Effector CD4-positive, alpha-beta T cell (primary cell): Measurements from ENCODE around the gene TTLL12.

ENCODE experiments used
- DNase-seq: peaks from one replicate; pipeline ENCODE4 v3.0.0-alpha.2; 2020
- total RNA-seq: gene quantifications from one replicate; lab custom pipeline; 2026; lab: John Stamatoyannopoulos, UW

TTLL12 gene
- total RNA-seq, result 24.0 reads per million, percentile 51 among the genes with 10 or more reads in this experiment

DNA sequence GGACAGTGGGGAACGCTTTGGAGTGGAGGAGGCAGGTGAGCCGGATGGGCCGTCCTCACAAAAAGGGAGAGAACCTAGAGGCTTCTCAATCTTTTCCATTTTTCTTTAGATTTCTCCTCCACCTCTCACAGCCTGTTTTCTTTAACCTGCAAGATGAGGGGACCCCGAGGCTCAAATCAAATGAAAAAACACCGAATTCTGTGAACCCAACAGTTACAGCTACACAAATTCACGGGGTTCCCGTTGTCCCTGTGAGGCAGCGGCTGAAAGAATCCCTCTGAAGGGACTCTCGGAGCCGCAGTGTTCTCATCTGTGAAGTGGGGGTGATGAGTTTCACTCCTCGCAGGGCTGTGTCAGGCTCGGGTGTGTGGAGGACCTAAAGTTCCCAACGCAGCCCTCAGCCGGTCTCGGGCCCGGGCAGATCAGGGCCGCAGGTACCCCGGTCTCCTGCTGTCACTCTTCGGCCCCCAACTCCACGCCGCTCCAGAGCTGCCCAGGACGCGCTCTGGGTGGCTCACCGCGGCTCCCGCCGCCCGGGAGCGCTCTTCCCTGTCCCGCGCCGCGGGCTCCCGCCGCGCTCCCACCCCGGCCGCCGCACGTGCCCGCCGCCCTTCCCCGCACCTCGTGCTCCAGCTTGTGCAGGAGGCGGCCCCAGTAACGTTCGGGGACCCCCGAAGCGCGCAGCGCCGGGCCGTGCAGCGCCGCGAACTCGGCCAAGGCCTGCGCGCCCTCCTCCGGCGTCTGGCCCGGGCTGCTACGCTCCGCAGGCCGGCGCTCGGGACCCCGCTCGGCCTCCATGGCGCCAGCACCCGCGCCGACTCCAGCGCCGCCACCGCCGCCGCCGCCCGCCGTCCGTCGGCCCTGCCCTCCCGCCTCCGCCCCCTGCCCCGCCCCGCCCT is at the start of gene TTLL12:
Gene TTLL12, minus strand, starts transcription at position 863 of the 899 bp plus-strand sequence. Its CDS starts 65 bp downstream, at position 798.
- peak; percentile 39 for DNase-seq

DNA sequence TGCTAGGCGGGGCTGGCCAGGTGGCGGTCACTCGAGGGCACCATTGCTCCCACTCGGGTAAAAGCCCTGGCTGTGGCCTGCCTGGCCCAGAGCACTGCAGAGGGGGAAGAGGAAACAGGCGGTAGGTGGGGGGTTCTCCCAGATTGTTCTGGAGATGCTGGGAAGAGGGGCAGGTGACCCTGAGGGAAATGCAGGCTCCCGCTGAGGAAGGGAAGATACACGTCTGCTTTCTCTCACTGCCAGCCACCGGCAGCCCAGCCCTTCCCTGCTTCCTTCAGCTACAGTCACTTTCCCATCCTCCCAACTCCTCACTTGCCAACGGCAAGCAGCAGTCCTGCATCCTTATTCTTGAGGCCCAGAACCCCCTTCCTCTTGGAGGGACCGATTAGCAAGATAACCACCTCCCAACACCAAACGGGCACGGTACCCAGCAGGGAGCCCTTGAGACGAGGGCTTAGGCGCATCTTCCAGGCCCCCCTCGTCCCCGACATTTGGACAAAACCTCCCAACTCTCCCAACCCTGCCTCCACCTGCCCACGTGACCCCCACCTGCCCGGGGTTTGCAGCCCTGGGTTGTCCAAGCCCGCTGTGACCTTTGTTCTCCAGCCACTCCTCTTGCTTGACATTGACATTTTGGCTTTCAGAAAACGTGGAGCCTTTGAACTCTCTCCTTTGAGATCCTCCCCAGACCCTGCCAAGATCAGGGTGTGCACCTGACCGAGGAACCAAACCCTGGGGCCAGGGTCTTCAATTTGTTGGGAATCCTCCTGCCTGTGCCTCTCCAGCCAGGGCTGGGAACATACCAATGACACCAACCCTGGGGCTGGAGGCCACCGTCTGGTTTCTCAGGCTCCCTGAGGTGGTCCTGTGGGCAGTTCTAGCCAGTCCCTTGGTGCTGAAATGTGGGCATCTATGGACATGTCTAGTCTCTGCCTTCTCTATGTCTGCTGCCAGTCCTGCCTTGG is 48.8 kb upstream of the TTLL12 start:
- no peak for DNase-seq

DNA sequence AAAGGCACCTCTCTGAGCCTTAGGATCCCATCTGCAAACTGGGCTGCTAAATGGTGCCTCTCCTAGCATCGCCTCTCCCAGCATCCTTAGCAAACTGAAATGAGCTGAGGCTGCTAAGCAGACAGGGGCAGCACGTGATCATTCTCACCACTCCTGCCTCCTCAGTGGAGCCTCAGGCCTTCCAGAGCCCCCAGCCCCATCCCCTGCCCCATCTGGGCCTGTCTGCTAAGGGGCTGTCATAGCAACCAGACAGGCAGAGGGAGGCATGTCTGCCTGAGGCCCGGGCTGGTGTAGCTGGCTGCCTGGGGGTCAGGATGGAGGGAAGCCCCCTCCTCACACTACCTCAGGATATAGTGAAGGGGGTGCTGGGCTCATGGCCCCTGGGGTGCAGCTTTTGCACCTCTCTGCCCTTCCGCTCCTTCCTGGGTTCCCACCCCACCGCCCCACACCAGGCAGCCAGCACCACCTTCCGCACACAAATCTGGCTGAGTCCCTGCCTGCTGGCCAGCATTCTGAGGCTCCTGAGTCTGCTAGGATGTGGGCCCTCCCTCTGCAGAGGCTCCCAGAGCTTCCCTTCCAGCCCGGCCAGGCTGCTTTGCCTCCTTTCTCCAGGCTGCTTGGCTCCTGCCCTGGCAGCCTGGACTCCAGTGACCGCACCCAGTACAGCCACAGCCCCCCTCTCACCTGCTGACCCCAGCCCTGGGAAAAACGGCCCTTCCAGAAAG is 47.5 kb upstream of the TTLL12 start:
- no peak for DNase-seq

GRCh38 chr22:43233529-43233928 is 46.6 kb upstream of the TTLL12 start:
- no peak for DNase-seq

DNA sequence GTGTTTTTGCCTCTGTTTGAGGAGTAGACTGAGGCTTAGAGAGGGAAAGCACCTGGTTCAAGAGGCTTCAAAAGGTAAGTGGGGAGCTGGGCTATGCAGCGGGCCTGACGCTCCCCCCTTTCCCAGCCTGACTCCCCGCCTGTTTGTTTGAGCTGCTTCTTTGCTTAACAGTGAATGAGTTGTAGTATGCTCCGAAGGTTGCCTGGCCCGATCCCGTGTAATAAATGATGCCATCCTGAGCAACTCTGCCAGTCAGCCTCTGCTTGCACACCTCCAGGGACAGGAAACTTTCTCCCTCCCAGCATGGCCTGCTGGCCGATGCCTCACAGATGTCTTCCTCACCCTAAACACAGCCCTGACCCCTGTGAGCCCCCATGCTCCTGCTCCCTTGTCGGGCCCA is 45.5 kb upstream of the TTLL12 start:
- DNase-seq, result no peak

- DNase-seq, result no peak
Measured at GRCh38 chr22:43231724-43232034, 44.7 kb upstream of the TTLL12 start.

- DNase-seq, result peak; percentile 42
Measured at GRCh38 chr22:43230971-43231723, 44.2 kb upstream of the TTLL12 start.

GRCh38 chr22:43230571-43230970 is 43.6 kb upstream of the TTLL12 start:
- no peak for DNase-seq

DNA sequence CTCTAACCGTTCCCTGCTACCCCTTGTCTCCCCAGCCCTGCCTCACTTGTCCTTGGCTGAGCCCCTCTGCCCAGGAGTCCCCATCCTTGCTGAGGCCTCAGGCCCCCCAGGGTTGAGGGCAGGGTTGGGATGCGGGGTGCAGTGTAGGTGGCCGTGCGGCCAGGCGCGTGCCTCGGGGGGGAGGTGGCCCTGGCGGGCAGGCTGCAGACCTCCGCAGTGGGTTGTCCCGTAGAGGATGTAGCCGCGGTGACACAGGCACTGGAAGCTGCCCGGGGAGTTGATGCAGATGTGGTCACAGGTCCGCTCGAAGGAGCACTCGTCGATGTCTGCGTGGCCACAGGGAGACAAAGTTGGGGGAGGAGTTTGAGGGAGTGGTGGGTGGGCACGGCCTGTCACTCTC is 41.9 kb upstream of the TTLL12 start:
- DNase-seq, result no peak

- no peak for DNase-seq
Measured at GRCh38 chr22:43228330-43228729, 41.4 kb upstream of the TTLL12 start.

- DNase-seq, result no peak
Measured at GRCh38 chr22:43227239-43227630, 40.3 kb upstream of the TTLL12 start.

- DNase-seq, result no peak
Measured at GRCh38 chr22:43226377-43227238, 39.7 kb upstream of the TTLL12 start.

DNA sequence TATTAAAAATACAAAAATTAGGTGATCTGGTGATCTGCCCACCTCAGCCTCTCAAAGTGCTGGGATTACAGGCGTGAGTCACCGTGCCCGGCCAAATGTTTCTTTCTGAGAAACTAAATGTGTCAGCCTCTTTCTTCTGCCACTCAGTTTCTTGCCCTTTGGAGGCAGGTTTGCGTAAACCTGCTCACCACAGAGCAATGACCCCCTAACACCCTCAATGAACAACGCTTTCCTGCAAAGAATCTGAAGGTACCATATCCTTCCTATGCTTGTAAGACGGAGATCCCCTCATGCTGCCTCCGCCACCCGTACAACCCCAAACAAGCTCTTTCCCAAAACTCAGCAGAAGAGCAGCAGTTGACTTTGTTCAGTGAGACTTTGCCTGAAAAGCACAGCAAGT is 38.7 kb upstream of the TTLL12 start:
- no peak for DNase-seq

DNA sequence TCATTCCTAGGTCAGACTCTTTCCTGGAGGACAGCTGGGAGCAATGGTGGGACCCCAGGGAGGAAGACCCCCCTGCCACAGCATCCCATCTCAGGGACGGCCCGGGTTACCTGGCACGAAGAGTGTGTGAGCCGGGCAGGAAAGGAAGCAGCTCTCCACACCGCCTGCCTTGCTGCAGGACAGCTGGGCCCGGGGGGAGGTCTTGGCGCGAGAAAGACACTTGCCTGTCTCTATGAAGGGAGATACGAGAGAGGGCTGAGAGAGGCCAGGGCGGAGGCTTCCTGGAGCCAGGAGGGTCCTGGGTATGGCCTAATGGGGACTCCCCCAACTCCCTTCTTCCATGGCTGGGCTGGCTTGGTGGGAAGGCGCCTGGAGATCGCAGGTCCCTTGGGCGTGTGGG is 36.1 kb upstream of the TTLL12 start:
- DNase-seq, result no peak

DNA sequence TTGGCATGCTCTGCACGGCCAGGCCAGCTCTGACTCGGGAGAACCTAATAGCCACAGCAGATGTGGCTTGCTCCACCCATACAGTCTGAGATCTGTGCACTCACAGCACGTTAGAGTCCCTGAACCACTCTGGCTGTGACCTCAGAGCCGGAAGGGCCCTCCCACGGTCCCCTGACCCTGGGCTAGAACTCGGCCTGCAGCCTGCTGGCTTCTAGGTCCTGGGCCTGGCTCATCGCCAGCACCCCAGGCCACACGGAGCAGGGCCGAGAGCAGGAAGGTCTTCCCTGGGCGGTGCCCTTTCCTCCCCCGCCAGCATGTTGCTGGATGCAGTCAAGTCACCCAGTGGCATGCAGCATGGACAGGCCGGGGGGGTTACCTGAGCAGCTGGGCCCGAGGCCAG is 35.3 kb upstream of the TTLL12 start:
- no peak for DNase-seq

- no peak for DNase-seq
Measured at GRCh38 chr22:43220625-43221380, 33.9 kb upstream of the TTLL12 start.

DNA sequence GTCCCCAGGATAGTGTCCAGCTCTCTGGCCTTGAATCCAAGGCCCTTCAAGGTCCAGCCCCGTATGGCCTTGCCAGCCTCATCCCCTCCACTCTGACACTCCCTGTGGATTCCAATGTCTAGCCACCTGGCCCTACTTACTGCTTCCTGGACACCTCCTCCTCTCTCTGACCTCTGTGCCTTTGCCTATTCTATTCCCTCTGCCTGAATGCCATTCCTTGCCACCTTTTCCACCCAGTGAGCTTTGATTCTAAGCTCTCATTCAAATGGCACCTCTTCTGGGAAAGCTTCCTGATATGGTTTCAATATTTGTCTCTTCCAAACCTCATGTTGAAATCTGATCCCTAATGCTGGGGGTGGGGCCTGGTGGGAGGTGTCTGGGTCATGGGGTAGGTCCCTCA is 31.9 kb upstream of the TTLL12 start:
- no peak for DNase-seq

DNA sequence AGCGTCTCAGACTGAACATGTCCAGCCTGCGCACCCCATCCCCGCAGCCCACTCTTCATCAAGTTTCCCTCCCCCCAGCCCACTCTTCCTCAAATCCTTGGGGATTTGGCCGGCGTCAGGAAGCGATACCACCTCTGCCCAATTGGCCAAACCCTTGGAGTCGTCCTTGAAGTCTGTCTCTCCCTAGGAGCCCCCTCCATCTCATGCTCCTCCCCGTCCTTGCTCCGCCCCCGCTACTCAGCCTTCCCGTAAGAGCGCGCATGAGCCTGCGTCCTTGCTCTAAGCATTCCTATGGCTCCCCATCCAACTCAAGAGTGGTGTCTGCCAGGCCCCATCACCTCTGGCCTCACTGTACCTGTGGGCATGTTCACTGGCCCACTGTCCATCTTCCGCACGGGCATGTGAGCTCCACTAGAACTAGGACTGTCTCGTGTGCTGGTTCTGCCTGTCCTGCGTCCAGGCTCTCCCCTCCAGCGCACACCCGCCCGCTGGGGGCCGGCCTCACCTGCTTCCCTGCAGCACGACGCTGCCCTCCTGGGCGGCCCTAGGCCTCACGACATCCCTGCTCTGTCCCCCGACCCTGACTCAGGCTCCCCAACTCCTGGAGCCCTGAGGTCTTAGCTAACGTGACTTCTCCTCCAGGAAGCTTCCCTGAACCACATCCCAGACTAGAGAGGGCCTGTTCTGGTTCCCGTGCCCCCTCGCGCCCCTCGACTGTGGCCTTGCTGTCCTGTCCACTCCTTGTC is 30.5 kb upstream of the TTLL12 start:
- DNase-seq, result no peak

GRCh38 chr22:43216738-43217137 is 29.8 kb upstream of the TTLL12 start:
- no peak for DNase-seq

DNA sequence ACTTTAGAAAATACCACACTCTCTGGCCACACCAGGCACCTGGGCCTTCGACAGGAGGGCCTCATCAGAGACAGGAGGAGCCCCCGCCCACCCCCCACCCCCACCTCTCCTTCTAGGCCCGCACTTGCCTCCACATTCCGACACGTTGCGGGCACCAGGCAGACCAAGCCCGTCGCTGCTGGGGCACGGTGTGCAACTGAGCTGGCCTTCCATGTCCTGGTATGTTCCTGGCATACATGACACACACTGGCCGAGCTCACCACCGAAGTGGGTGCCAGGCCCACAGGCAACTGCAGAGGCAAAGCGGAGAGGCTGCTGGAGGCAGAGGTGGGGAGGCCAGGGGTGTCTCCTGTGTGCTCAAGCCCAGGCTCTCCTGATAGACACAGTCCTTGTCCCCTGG is 27.0 kb upstream of the TTLL12 start:
- DNase-seq, result no peak
